Islet precursor cell (in vitro differentiated cells): ENCODE data around the gene MYL1.

Source experiments
- DNase-seq: peaks from one replicate; pipeline ENCODE4 v3.0.0-alpha.2; 2018

MYL1 gene

DNA sequence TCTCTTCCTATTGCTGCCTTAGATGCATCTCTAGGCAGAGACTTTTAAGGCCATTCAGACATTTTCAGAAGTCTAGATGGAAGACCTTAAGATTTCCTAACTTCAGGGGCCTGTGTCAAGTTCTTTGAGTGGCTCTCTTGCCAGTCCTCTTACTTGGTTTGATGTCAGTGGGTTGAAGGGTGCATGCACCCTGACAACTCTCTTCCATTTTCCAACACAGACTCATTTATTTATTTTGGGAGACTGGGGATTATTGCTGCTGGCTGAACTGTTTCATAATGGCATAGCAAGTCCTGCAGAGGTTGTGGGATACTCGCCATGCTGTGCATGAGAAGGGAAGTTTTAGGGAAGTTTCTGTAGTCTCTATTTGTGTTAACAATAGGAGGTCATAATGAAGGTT lies 50.7 kb downstream of the MYL1 start:
- no peak for DNase-seq

DNA sequence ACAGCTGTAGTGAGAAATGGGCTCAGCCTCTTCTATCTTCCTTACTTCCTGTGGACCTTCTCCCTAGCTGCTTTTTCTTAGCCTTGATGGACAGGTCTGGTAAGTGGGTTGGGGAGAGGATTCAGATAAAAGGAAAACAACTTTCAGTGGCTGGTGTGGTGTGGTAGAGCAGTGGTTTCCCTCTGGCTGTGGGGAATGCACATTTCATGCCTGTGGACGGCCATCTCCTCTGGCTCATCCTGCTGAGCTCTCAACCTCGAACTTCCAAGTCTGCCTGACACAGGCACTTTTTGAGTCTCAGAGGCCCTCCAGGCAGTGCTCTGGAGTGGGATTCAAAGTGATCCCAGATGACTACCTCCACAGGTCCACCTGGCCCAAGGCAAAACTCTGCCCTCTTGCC lies 51.1 kb downstream of the MYL1 start:
- peak; percentile 57 for DNase-seq

DNA sequence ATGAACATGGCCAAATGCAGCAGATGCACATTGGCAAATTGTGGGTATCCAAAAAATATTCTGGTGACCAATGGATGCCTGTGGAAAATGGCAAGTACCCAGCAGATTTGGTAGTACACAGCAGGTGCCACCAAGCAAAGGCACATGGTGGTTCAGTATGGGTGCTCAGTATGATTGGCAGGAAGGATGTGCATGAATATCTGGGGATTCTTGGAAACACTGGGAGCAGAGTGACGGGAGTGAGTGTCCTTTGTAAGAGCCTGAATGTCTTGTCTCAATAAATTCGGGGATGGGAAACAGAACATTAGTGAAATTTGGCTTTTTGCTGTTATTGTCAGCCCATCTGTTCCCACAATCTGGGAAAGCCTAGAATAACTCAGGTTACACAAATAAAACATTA lies 52.9 kb downstream of the MYL1 start:
- no peak for DNase-seq

DNA sequence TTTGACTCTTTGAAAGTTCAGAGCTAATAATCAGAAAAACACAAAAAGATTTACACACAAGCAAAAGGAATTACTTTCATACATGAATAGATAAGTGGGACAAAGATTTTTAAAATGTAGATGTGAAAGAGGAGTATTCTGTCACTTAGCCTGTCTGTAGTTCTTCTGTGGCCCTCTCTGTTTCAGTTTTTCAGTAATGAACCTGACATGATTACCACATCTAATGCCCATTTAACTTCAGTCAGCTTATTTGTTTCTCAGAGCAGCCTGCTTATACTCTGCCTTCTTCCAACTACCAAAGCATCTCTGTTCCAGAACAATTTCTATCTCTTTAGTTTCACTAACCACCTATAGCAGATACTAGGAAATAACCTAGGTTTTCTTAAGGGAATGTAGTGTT lies 55.3 kb downstream of the MYL1 start:
- no peak for DNase-seq

DNA sequence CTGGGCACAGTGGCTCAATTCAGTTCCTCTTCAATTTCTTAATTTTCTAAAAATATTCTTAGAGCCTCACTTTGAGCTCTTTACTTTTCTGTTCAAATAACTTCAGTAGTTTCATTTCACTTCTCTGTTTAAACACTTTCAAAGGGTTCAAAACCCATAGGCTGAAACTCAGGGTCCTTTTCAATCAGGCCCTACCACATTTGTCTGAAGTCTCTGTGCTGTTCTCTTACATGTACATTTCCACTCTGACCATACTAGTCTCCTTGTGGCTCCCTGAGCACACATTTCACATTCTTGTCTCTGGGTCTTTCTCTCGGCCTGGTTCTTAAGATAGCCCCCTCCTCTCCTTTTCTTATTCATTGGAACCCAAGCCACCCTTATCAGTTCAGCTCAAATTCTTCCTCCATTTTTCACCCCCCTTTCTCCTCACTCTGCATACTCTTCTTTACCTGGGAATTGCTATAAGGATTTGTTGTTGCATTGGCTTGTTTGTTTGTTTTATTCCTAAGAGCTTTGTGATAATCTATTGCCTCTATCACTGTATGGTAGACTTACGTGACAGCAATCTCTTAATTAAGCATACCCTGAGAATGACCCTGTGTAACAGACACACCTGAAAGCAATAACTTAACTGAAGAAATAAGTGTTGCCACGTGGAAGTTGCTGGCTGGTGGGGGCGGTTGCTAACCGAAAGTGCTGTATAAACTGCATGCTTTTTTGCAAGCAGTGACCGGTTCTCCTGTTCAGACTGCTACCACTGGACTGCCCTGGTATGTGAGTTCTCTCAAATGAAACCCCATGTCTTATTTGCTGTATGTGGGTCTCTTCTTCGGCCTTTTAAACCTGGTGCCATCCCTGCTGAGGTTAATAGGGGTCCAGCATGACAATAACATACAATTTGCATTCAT lies 62.0 kb downstream of the MYL1 start:
- no peak for DNase-seq

DNA sequence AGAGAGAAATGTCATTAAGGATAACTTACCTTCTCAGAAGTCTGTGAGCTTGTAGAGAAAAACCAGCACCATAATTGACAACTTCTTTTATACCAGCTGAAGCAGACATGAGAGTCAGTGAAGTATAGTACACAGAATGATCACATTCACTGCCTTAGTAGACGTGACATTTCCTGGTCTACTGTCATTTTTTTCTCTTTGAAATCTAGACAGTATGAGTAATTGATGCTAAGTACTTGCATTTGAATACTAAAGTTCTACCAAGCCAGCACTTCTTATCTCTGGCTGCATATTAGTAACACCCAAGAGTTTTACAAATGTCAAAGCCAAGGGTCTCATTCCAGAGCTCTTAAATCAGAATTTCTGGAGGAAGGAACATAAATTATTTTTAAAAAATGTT lies 64.4 kb downstream of the MYL1 start:
- DNase-seq, result no peak
